HepG2 (cell line): Measurements from ENCODE around the gene HSF4. TPM values are rescaled to one million over a fixed set of nuclear protein-coding genes. Genes with fewer than 3 reads are reported as not detected.
A peak's percentile ranks its signal among the peaks of the same experiment; 100 is the strongest.

ENCODE experiments used
- AKAP8 ChIP-seq: sonication (generic); formaldehyde crosslinking; IDR thresholded peaks from 2 replicates; pipeline ENCODE4 v1.5.1; 2020; ENCODE audit warnings: mild to moderate bottlenecking, missing genetic modification reagents
- CHCHD3 ChIP-seq: sonication (generic); formaldehyde crosslinking; IDR thresholded peaks from 2 replicates; pipeline ENCODE4 v1.8.0; 2022; ENCODE audit warnings: mild to moderate bottlenecking, missing genetic modification reagents, moderate library complexity
- JUN ChIP-seq: sonication (generic); formaldehyde crosslinking; IDR thresholded peaks from 2 replicates; pipeline ENCODE4 v1.4.0; 2020; ENCODE audit warnings: mild to moderate bottlenecking, missing genetic modification reagents
- KMT2A ChIP-seq: sonication (generic); formaldehyde crosslinking; IDR thresholded peaks from 2 replicates; pipeline ENCODE4 v1.4.0; 2020; ENCODE audit warnings: missing genetic modification reagents
- PRDM10 ChIP-seq: sonication (generic); formaldehyde crosslinking; IDR thresholded peaks from 2 replicates; pipeline ENCODE4 v1.4.0; 2020; ENCODE audit warnings: low read depth, missing genetic modification reagents
- RAD21 ChIP-seq: fragments of 450-650 bp; formaldehyde crosslinking; IDR thresholded peaks from 2 replicates; pipeline ENCODE4 v1.5.0; 2020; ENCODE audit warnings: mild to moderate bottlenecking
- RBM22 ChIP-seq: fragments of 200-400 bp; formaldehyde crosslinking; optimal IDR thresholded peaks from 2 replicates; pipeline ENCODE3; 2017; ENCODE audit warnings: mild to moderate bottlenecking, low read length, moderate library complexity
- SMAD9 ChIP-seq: sonication (generic); formaldehyde crosslinking; IDR thresholded peaks from 2 replicates; pipeline ENCODE4 v1.5.1; 2020; ENCODE audit warnings: mild to moderate bottlenecking, missing genetic modification reagents
- UBTF ChIP-seq: sonication (generic); formaldehyde crosslinking; IDR thresholded peaks from 2 replicates; pipeline ENCODE4 v1.4.0; 2020; ENCODE audit warnings: mild to moderate bottlenecking, missing genetic modification reagents
- ZBTB37 ChIP-seq: sonication (generic); formaldehyde crosslinking; IDR thresholded peaks from 2 replicates; pipeline ENCODE4 v1.4.0; 2020; ENCODE audit warnings: mild to moderate bottlenecking, missing genetic modification reagents
- ZNF224 ChIP-seq: sonication (generic); formaldehyde crosslinking; IDR thresholded peaks from 2 replicates; pipeline ENCODE4 v1.5.0; 2020; ENCODE audit warnings: mild to moderate bottlenecking, missing genetic modification reagents
- ZNF44 ChIP-seq: sonication (generic); formaldehyde crosslinking; IDR thresholded peaks from 2 replicates; pipeline ENCODE4 v1.5.1; 2020; ENCODE audit warnings: mild to moderate bottlenecking, missing genetic modification reagents
- ZNF484 ChIP-seq: sonication (generic); formaldehyde crosslinking; IDR thresholded peaks from 2 replicates; pipeline ENCODE4 v1.5.1; 2020; ENCODE audit warnings: mild to moderate bottlenecking, low read depth, missing genetic modification reagents, borderline replicate concordance
- ZNF646 ChIP-seq: sonication (generic); formaldehyde crosslinking; IDR thresholded peaks from 2 replicates; pipeline ENCODE4 v1.9.0; 2021; ENCODE audit warnings: mild to moderate bottlenecking, missing genetic modification reagents
- polyA plus RNA-seq, 8 experiments: library from polyadenylated mRNA; depleted of rRNA in 3 of 8; stranded (reverse) in 7 of 8; unstranded in 1 of 8; fragments of >200 nt; fragmentation: Illumina TruSeq in 4 of 8; extraction: Trizol in 4 of 8; gene quantifications; 2 replicates each; pipeline versions ENCODE4 v1.2.1 to v1.2.3, GENCODE V29; 2011 to 2016; ENCODE audit warnings: low read depth in 4 of 8, missing spikeins in 1 of 8, mixed read lengths in 1 of 8; ENCODE audit not compliant: insufficient read depth in 1 of 8
- total RNA-seq, 5 experiments: library from RNA; depleted of rRNA; stranded (reverse); fragments of >200 nt; fragmentation: Illumina TruSeq; extraction: Trizol; gene quantifications; 2 replicates each; pipeline ENCODE4 v1.2.3, GENCODE V29; 2016; ENCODE audit warnings: low read depth in 1 of 5

The HSF4 gene
- total and polyA plus RNA-seq, 2 of the 13 experiments (the other 11 are each of a cell fraction or from before 2014, with no cell fraction given): 3.5 to 16.9 TPM

- peak; percentile 55; the same call in 1 of the 2 replicates for TF ChIP-seq UBTF
- peak; percentile 80; the same call in 1 of the 2 replicates for TF ChIP-seq AKAP8
- no peak for TF ChIP-seq ZNF646 (CRISPR knock-in tag)
- TF ChIP-seq ZBTB37 (CRISPR knock-in tag): no peak
- TF ChIP-seq RBM22: no peak
- TF ChIP-seq JUN (CRISPR knock-in tag): no peak
- TF ChIP-seq PRDM10 (CRISPR knock-in tag): peak; percentile 87
- TF ChIP-seq RAD21 (CRISPR knock-in tag): peak; percentile 13; the same call in 1 of the 2 replicates
- 0 out of 2 replicates have a peak, but pooled peaks have one; percentile 24 for TF ChIP-seq CHCHD3 (CRISPR knock-in tag)
- TF ChIP-seq KMT2A: 0 out of 2 replicates have a peak, but pooled peaks have one; percentile 53
- no peak for TF ChIP-seq ZNF484
- 0 out of 2 replicates have a peak, but pooled peaks have one; percentile 60 for TF ChIP-seq ZNF44
- no peak for TF ChIP-seq ZNF224
- TF ChIP-seq SMAD9 (CRISPR knock-in tag): no peak
These were observed 5.8 kb downstream of the HSF4 start, which contains the start of gene NOL3 (continued) for GRCh38 chr16:67170168-67170948.
